HG02763 (cell line): Measurements from ENCODE around the gene CYB5D1.

ENCODE experiments used
- ATAC-seq: cut with Tn5 transposase; IDR thresholded peaks from one replicate; pipeline ENCODE4 v1.9.1; 2021; ENCODE audit warnings: mild to moderate bottlenecking, moderate library complexity; ENCODE audit not compliant: unreplicated experiment

CYB5D1 gene

GRCh38 chr17:7833795-7834541 lies 23.8 kb upstream of the CYB5D1 start, which contains the start of gene KDM6B:
Gene KDM6B, plus strand, starts transcription at chr17:7834217. Its CDS starts 11,338 bp downstream, at chr17:7845555.
- ATAC-seq, result no peak

- ATAC-seq, result no peak
Measured at GRCh38 chr17:7834542-7834956, 23.3 kb upstream of the CYB5D1 start.

- peak; percentile 53 for ATAC-seq
Measured at GRCh38 chr17:7834957-7835813, 22.6 kb upstream of the CYB5D1 start.

- no peak for ATAC-seq
Measured at GRCh38 chr17:7835814-7836595, 21.8 kb upstream of the CYB5D1 start.

GRCh38 chr17:7836596-7837407 lies 21.0 kb upstream of the CYB5D1 start:
- ATAC-seq, result no peak

GRCh38 chr17:7837408-7838088 lies 20.3 kb upstream of the CYB5D1 start:
- no peak for ATAC-seq

GRCh38 chr17:7838090-7839075 lies 19.4 kb upstream of the CYB5D1 start:
- no peak for ATAC-seq

GRCh38 chr17:7839190-7839875 lies 18.5 kb upstream of the CYB5D1 start:
- ATAC-seq, result no peak

- ATAC-seq, result no peak
Measured at GRCh38 chr17:7839876-7840261, 17.9 kb upstream of the CYB5D1 start.

- ATAC-seq, result no peak
Measured at GRCh38 chr17:7840441-7840840, 17.4 kb upstream of the CYB5D1 start.

- ATAC-seq, result no peak
Measured at GRCh38 chr17:7840875-7841274, 16.9 kb upstream of the CYB5D1 start.

- ATAC-seq, result peak; percentile 3
Measured at GRCh38 chr17:7841396-7841914, 16.3 kb upstream of the CYB5D1 start.

- ATAC-seq, result peak; percentile 27
Measured at GRCh38 chr17:7841915-7842379, 15.9 kb upstream of the CYB5D1 start.

GRCh38 chr17:7842380-7843256 lies 15.2 kb upstream of the CYB5D1 start:
- ATAC-seq, result peak; percentile 29

GRCh38 chr17:7843257-7843535 lies 14.6 kb upstream of the CYB5D1 start:
- peak; percentile 1 for ATAC-seq

- ATAC-seq, result peak; percentile 31
Measured at GRCh38 chr17:7843536-7844291, 14.1 kb upstream of the CYB5D1 start.
